Ovary (tissue), 3 donors: ENCODE data around the gene CRTC3.

Experiments
- CTCF ChIP-seq, 3 donors: fragments of 450-650 bp in 2 of 3; fragments of 200-600 bp in 1 of 3; IDR thresholded peaks; one replicate each; pipeline versions ENCODE4 v1.5.1 to v1.8.0; 2016 to 2022; ENCODE audit warnings: antibody characterized with exemption in 3 of 3, mild to moderate bottlenecking in 1 of 3
- POLR2A ChIP-seq: fragments of 450-650 bp; IDR thresholded peaks from one replicate; pipeline ENCODE4 v1.6.1; 2017; ENCODE audit warnings: antibody characterized with exemption, mild to moderate bottlenecking, moderate library complexity
- donor health status: DM: no; HTN: no; CAD: no.

GRCh38 chr15:90683371-90683770 lies 153.6 kb downstream of the CRTC3 start:
- TF ChIP-seq POLR2A (no peak), CTCF (IDR thresholded peaks at IDR 0.05) (no peak)
